ENCODE measurements around the gene MED23.

DNA sequence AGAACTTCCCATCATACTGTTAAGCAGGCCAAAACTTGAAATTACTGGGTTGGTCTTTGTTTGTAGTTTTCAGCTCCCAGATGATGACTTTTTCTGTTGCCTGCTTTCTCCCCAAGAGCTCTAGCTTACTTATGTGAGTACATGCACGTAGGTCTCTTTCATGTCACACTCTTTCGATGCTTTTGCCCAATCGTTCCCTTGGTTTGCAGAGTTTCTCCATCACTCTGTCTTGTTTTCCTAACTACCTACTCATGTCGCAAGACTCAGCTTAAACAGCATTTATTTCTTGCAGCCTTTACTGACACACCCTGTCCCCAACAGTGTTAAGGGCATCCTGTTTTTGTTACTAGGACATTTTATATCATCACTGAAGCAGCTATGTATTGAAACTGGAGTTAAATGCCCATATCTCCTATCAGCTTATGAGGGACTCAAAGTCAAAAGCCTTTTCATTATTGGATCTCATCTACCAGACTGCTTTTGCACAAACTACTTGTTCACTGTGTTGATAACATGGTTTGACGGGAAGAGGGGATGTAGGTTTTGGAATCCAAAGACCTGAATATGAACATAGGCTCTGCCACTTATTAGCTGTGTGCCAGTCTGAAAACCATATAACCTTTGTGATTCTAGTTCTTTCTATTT, 52.1 kb downstream of the MED23 start:
- TF ChIP-seq, protein P1, sequence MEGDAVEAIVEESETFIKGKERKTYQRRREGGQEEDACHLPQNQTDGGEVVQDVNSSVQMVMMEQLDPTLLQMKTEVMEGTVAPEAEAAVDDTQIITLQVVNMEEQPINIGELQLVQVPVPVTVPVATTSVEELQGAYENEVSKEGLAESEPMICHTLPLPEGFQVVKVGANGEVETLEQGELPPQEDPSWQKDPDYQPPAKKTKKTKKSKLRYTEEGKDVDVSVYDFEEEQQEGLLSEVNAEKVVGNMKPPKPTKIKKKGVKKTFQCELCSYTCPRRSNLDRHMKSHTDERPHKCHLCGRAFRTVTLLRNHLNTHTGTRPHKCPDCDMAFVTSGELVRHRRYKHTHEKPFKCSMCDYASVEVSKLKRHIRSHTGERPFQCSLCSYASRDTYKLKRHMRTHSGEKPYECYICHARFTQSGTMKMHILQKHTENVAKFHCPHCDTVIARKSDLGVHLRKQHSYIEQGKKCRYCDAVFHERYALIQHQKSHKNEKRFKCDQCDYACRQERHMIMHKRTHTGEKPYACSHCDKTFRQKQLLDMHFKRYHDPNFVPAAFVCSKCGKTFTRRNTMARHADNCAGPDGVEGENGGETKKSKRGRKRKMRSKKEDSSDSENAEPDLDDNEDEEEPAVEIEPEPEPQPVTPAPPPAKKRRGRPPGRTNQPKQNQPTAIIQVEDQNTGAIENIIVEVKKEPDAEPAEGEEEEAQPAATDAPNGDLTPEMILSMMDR (IDR thresholded peaks at IDR 0.05; ENCODE audit: insufficient read depth, low read depth, low read length), result no peak
- no peak for TF ChIP-seq EZH2 (IDR thresholded peaks at IDR 0.05; ENCODE audit: insufficient read depth, low read length)

Data from astrocyte (in vitro differentiated cells and primary cell).